ENCODE data around the gene SSC5D. TPM values are rescaled to one million over a fixed set of nuclear protein-coding genes. Genes with fewer than 3 reads are reported as not detected.
"Not testable (repeated sequence)": the region's sequence is repeated elsewhere in the genome, so short reads cannot be mapped to it uniquely, and the experiment has no call there.

SSC5D gene
- total RNA-seq (2014; rRNA removed; shearing (Covaris generic); ENCODE audit: low replicate concordance), result 0.14 TPM in 1 of 2 replicates, not detected in the other

DNA sequence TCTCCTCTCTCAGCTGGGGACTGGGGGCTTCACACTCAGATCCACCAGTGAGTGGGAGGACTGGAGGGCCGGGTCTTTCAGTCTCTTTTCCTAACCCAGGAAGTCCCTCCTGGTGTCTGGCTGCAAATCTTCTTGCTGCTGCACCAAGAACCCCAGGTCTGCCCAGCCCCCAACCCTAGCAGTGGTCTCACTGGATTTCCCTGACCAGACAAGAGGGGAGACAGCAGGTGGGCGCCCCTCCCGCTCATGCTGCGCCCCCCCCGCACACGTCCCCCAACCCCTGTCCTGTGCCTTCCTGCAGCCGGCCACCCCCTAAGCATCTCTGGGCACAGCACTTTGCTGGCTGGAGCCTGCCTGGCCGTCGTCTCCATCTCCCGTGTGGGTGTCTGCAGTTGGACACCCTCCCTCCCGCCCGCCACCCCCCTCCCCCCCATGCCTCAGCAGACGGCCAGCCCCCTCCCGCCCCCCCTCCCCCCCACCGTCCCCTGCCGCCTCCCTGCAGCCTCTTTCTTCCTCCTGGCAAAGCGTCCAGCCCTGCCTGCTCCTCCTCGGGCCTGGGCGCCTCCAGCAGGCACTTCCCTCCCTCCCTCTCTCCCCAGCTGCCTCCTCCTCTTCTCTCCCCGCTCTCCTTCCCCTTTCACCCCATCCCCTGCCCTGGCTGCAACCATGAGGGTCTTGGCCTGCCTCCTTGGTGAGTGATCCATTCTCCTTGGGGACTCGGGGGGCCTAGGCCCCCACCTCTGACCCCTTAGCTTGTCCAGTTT lies at the start of gene SSC5D:
SSC5D (plus strand) TSS at position 513 of the 764 bp plus-strand sequence; CDS start at position 667, 154 bp downstream.
- DNase-seq (ENCODE audit: low read depth), result no peak
- in situ Hi-C loops (cut with HindIII; ENCODE audit: low pct_unique_long_range_greater_than_20kb, low sequenced_read_pairs), result no loop called here

DNA sequence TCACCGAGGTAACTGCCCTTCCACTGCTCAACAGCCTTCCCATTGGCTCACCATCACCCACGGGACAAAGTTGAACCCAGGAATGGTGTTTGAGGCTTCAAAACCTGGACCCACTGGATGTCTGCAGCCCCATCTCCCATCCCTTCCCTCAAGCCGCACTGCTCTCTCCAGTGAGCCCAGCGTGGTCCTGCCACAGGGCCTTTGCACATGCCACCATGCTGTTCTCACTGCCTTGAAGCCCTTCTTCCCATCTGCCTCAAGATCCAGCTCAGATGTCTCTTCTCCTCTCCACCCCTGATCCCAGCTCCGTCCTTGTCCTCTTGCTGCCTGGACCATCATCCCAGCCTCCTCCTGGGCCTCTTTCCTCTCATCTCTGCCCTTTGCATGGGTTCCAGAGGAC lies 49.2 kb upstream of the SSC5D start:
- no peak for DNase-seq (ENCODE audit: low read depth)
- in situ Hi-C loops (cut with HindIII; ENCODE audit: low pct_unique_long_range_greater_than_20kb, low sequenced_read_pairs), result no loop called here

DNA sequence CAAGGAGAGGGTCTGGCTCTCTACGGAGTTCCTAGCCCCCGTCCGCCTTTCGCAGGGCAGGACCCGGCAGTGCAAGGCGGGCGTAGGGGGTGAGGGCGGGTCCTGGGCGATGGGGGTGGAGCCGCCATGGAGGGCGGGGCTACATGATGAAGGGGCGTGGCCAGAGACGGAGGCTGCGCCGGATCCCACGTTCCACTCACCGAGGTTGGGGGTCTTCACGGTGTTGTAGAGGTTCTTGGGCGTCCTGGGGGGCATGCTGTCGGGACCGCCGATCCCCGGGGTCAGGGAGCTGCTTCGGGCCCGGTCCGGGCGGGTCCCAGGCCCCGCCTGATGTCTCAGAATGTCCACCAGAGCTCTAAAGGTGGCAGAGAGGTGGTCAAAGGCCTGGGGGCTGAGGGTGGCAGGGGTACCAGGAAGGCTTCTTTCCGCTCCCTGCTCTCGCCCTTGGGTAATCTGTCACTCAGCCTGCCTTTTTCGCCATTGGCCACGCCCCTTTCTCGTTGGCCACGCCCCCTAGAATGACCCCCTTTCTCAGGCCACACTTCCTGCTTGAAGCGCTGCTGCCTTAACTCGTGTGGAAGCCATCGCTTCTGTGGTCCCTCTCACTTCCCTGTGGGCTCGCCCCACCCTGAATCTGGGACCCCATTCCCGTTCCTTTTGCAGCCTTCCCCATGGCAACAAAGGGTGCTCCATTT lies 47.7 kb upstream of the SSC5D start:
- in situ Hi-C loops (cut with HindIII; ENCODE audit: low pct_unique_long_range_greater_than_20kb, low sequenced_read_pairs), result no loop called here
- no peak for DNase-seq (ENCODE audit: low read depth)

DNA sequence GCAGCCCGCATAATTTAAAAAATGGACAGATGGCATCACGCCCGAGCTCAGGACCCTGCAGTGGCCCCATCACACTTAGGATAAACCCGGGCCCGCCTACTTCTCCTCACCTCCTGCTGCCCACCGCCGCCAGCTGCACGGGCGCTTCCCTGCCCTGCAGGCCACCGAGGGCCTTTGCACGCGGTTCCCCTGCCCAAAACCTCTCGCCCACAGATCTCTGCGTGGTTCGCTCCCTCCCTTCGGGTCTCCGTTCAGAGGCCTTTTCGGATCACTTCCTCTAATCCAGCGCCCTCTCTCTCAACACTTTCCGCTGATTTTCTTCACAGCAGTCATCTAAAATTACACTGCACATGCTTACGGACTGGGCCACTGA lies 46.9 kb upstream of the SSC5D start:
- in situ Hi-C loops (cut with HindIII; ENCODE audit: low pct_unique_long_range_greater_than_20kb, low sequenced_read_pairs), result no loop called here

DNA sequence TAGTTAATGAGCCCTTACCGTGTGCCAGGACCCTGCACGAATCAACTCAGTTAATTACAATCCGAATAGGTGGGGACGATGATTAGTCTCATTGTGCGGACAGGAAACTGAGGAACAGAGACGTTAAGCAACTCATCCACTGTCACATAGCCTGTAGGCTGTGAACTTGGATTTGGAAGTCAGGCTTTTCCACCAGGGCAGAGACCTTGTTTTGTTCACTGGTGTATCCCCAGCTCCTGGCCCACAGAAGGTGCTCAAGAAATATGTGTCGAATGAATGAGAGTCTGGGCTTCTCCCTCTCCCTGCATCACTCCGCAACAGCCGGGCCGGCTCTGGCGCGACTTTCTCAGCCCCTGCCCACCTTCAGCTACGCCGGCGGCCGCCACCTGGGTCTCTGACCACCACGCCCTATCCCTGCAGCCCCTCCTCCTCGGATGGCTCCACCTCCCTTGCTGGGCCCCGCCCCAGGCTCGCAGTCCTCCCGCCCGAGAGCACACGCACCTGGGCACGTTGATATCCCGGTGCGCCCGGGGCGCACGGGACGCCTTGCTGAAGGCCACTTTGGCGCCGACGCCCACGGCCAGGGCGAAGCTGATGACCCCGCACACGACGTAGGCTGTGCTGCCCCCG lies 46.4 kb upstream of the SSC5D start:
- in situ Hi-C loops (cut with HindIII; ENCODE audit: low pct_unique_long_range_greater_than_20kb, low sequenced_read_pairs), result no loop called here
- DNase-seq (ENCODE audit: low read depth), result no peak

More for the DNA sequence above, 46.9 kb upstream of the SSC5D start:
- no peak for DNase-seq (ENCODE audit: low read depth)

DNA sequence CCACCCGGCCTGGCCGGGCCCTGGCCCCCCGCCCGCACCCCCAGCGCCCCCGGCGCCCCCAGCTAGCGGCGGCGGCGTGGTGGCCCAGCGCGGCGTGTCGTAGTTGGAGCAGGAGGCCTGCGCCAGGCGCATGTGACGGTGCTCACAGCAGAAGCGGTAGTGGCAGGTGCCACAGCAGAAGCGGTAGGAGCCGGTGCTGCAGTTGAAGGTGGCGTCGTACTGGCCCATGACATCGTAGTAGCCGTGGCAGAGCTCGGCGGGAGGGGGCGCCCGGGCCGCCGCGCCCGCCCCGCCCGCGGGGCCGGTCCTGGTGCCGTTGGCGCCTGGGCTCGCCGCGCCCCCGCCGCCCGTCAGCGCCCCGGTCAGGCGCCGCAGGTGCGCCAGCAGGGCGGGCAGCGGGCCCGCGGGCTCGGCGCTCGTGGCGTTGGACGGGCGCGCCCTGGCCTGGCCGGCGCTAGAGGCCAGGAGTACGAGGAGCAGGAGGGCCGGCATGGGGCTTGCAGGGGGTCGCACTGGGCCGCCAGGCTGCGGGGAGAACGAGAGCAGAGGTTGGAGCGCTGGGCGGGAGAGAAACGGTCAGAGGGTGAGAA lies 45.8 kb upstream of the SSC5D start:
- DNase-seq (ENCODE audit: low read depth), result no peak
- in situ Hi-C loops (cut with HindIII; ENCODE audit: low pct_unique_long_range_greater_than_20kb, low sequenced_read_pairs), result no loop called here

DNA sequence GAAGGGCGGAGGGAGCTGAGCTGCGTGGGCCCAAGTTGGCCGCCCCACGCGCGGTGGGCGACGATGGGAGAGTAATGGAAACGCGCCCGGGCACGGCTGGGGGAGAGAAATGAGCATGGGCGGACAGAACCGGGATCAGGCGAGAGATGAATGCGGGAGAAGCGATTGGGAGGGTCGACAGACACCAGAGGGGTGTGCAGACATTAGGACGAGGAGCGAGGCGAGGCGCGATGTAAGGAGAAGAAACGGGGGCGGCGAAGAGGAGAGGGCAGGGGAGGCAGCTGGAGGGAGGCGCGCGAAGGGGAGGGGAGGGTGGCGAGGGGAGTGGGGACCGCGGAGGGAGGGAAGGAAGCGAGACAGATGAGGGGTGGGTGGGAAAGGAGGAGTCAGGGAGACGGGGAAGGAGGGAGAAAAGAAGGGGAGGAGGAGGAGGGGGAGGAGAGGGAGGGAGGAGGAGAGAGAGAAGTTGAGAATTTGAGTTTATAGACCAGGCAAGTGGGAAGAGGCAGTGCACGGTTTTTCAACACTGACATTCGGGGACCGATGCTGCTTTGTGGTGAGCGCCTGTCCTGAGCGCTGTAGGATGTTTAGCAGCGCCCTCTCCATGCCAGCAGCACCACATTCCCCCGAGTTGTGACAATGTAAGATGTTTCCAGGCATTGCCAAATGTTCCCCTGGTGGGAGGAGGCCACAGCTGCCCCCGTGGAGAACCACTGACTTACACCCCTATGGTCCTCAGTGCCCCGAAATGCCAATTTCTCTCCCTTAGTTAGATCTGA lies 45.0 kb upstream of the SSC5D start, which contains the start of gene SHISA7:
SHISA7 (minus strand) TSS at position 256 of the 779 bp plus-strand sequence. CDS start 437 bp downstream, outside the sequence.
- in situ Hi-C loops (cut with HindIII; ENCODE audit: low pct_unique_long_range_greater_than_20kb, low sequenced_read_pairs), result no loop called here
- no peak for DNase-seq (ENCODE audit: low read depth)

DNA sequence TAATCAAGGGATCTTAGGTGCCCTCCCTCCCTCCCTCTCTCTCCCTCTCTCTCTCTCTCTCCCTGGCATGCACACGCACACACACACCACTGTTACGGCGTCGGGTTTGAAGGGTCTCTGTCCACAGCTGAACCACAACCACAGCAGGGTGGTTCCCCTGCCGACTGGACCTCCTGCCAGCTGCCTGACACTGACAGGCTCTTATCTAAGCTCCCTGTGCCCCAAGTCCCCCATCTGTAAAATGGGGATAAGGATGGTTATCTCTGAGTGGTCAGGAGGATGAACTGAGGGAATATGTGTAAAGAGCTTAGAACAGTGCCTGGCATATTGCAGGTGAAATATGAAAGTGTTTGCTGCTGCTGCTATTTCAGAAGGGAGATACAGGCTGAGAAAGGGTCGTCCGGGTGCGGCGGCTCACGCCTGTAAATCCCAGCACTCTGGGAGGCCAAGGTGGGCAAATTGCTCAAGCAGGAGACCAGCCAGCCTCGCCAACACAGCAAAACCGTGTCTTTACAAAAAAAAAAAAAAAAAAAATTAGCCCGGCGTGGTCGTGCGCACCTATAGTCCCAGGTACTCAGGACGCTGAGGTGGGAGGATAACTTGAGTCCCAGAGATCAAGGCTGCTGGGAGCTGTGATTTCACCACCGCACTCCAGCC lies 44.3 kb upstream of the SSC5D start:
- in situ Hi-C loops (cut with HindIII; ENCODE audit: low pct_unique_long_range_greater_than_20kb, low sequenced_read_pairs), result no loop called here
- no peak for DNase-seq (ENCODE audit: low read depth)

DNA sequence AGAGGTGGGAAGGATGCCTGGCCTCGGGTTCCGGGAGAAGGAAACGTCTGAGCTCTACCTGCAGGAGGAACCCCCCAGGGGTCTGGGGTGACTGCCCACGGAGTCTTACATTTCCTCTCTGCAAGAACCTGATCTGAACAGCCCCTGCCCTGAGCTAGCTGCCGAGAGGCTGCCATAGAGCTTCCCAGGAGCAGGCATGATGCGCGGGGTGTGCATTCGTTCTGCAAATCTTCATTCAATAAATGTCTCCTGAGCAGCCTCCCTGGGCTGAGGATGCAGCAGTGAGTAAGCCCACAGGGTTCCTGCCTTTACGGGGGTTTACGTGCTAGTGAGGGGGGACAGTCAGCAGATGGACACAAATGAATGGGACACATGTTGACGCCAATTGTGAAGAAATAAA lies 43.6 kb upstream of the SSC5D start:
- in situ Hi-C loops (cut with HindIII; ENCODE audit: low pct_unique_long_range_greater_than_20kb, low sequenced_read_pairs), result no loop called here
- no peak for DNase-seq (ENCODE audit: low read depth)

DNA sequence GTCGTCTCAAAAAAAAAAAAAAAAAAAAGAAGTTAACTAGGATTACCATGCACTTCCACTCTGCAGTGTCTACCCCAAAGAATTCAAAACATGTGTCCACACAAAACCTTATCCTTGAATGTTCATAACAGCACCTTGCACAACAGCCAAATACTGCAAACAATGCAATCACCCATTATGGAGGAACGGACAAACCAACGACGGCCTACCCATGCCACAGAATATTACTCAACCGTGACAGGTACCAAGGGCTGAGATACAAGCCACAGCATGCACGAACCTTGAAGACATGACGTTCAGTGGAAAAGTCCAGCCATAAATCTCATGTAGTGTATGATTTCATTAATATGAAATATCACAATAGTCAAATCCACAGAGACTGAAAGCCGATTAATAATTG lies 42.2 kb upstream of the SSC5D start:
- in situ Hi-C loops (cut with HindIII; ENCODE audit: low pct_unique_long_range_greater_than_20kb, low sequenced_read_pairs), result no loop called here
- DNase-seq (ENCODE audit: low read depth), result no peak

DNA sequence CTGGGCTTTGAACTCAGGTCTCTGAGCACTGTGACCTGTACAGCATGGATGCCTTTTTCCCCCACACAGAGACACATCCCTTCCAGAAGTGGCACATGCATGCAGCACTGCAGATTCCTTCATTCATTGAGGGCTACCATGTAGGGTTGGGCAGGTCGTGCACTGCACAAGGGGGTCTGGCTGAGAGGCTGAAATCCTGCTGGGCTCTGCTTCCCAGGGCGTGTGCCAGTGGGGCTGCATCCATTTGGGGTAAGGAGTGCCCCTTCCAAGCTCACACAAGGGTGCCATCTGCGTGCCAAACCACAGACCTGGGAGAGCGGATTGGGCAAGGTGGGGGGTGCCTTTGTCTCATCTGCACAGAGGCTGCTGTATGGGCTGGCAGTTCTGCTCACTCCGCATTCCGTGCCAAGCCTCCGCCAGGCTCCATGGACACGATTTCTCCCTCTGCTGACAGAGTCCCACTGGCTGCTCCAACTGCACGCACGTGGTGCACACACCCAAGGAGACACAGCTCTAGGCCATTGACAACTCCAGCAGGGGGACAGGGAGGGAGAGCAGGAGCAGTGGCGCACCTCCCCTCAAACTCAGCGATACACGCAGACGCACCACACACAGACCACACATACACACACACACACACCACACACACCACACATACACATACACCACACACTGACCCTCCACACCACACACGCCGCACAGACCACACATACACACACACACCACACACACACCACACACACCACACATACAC lies 40.6 kb upstream of the SSC5D start:
- peak; percentile 52 for DNase-seq (ENCODE audit: low read depth)

DNA sequence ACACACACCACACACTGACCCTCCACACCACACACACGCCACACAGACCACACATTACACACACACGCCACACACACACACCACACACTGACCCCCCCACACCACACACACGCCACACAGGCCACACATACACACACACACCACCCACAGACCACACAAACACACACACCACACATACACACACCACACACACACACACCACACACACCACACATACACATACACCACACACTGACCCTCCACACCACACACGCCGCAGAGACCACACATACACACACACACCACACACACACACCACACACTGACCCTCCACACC lies 40.1 kb upstream of the SSC5D start:
- DNase-seq (ENCODE audit: low read depth); in situ Hi-C loops (cut with HindIII; ENCODE audit: low pct_unique_long_range_greater_than_20kb, low sequenced_read_pairs): not testable (repeated sequence)

More for the DNA sequence above, 40.6 kb upstream of the SSC5D start:
- in situ Hi-C loops (cut with HindIII; ENCODE audit: low pct_unique_long_range_greater_than_20kb, low sequenced_read_pairs), result no loop called here

DNA sequence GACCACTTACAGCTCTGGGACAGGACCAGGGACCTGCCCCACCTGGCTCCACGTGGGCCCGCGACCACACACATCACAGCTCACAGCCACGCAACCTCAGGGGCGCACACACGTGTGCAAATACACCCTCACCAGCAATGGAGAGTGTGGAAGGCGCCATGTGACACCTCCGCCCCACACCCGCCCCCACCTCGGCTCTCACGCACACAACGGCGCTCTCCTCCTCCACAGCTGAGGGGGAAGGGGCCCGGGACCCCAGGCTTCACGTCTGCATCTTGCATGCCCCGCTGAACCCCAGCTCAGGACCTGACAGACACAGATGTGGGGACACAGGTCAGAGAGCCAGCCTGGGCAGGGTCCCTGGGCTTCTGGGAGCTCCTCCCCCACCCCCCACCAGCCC lies 38.8 kb upstream of the SSC5D start:
- no peak for DNase-seq (ENCODE audit: low read depth)
- in situ Hi-C loops (cut with HindIII; ENCODE audit: low pct_unique_long_range_greater_than_20kb, low sequenced_read_pairs), result no loop called here

DNA sequence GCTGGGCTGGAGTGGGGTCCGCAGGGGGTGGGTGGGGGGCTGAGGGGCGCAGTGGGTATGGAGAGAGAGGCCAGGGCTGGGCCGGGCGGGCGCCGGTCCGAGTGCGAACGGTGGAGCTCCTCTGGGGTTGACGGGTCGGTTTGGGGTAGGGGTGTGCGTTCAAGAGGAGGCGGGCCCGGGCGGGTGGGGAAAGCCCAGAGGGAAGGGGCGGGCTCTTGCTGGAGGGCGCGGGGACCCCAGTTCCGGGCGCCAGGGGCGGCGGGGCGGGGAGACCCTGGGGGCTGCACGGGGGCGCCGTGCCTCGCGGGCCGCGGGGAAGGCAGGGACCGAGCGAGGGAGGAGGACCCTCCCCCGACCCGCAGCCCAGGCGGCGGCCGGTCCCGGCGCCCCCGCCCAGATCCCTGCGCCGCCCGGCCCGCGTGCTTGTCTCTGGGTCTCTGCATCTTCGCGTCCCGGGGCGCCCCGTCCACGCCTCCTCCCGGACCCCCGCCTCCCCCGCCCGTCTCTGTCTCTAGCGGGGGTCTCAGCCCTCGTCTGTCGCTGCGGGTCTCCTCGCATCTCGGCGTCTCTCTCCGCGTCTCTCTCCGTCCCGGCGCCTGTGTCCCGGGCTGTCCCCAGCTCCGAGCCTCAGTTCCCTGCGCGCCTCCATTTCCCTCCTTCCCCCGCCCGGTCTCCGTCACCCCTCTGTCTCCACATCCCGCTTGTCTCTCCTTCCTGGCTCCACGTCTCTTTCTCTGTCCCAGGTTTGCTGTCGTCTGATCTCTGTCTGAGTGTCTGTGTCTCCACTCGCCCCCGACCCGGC lies 36.9 kb upstream of the SSC5D start:
- no peak for DNase-seq (ENCODE audit: low read depth)

DNA sequence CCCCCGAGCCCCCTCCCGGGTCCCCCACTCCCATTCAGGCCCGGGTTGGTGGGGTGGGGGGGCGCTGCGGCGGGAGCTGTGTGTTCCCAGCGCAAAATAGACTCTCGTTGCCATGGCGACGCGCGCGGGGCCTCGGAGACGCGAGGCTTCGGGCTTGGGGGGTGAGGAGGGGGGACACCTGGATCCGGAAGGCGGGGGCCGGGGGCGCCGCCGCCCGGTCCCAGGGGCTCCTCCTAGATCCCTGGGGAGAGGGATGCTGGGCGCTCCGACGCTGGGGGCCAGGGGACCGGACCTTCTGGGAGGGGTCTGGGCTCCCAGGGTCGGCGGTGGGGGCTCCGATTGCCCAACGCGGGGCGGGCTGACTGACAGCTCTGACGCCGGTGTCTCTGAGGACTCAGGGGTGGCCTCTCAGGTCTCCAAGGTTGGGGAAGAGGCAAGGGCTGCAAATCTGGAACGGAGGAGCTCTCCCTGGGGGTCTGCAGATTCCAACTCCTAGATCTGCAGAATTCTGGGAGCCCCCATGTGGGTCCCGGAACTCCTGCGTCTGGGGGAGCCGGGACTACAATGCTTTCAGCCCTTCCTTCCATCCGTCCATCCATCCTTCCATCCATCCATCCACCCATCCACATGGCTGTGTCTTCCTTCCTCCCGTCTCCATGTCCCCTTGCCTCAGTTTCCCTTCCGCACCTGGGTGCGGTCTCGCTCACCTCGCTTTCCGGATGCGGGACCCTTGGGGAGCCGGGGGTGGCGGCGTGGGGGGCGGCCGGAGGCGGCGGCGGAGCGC lies 36.1 kb upstream of the SSC5D start:
- in situ Hi-C loops (cut with HindIII; ENCODE audit: low pct_unique_long_range_greater_than_20kb, low sequenced_read_pairs), result no loop called here
- no peak for DNase-seq (ENCODE audit: low read depth)

More for the DNA sequence above, 36.9 kb upstream of the SSC5D start:
- in situ Hi-C loops (cut with HindIII; ENCODE audit: low pct_unique_long_range_greater_than_20kb, low sequenced_read_pairs), result no loop called here
